IPS-15b (cell line): ENCODE data around the gene LY6G5C.
A peak's percentile ranks its signal among the peaks of the same experiment; 100 is the strongest.
"Not testable (repeated sequence)": the region's sequence is repeated elsewhere in the genome, so short reads cannot be mapped to it uniquely, and the experiment has no call there.

Experiments used
- H3K27me3 ChIP-seq: one replicate; pipeline ENCODE4 v1.6.1; 2013; ENCODE audit warnings: low read length; ENCODE audit not compliant: control insufficient read depth, insufficient read depth
- H3K36me3 ChIP-seq: one replicate; pipeline ENCODE4 v1.6.1; 2013; ENCODE audit warnings: low read length; ENCODE audit not compliant: control insufficient read depth, insufficient read depth
- H3K4me1 ChIP-seq: one replicate; pipeline ENCODE4 v1.6.1; 2013; ENCODE audit warnings: mild to moderate bottlenecking, low read length; ENCODE audit not compliant: control insufficient read depth, insufficient read depth
- H3K4me3 ChIP-seq: one replicate; pipeline ENCODE4 v1.5.1; 2013; ENCODE audit warnings: low read depth, low read length
- H3K9ac ChIP-seq: one replicate; pipeline ENCODE4 v1.6.1; 2013; ENCODE audit warnings: low read depth, mild to moderate bottlenecking, low read length
- H3K9me3 ChIP-seq: one replicate; pipeline ENCODE4 v1.6.1; 2013; ENCODE audit warnings: mild to moderate bottlenecking, low read length; ENCODE audit not compliant: control insufficient read depth, insufficient read depth

Gene LY6G5C

DNA sequence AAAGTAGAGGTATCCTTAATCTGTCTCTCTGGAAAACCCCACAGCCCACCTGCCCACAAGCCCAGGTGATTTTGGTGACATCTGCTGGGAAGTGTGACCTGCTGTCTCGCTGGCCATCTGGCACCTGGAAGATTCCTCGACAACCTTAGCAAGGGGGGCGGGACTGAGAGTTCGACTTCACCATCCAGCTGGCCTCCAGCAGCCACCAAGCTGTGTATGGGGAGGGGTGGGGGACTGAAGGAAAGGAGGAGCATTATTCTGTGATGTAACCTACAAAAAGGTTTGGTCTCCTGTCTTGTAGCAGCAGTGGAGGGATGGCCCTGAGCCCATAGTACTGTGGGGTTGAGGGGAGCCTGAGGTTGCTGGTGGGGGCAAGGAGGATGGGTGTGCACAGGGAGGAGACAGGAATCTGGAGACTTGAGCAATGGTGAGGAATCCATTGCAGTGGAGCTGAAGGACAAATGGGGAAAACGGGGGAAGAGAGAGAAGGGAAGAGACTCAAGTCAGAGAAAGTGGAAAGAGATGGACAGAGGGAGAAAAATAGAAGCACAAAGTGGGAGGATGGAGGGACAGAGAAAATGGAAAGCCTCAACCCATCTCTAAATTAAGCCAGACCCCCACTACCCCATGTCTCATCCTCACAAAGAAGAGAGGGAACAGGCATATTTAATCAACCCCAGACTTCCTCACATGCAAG, 29.8 kb upstream of the LY6G5C start:
- H3K4me3 ChIP-seq: no peak overlapping the region
- H3K27me3 ChIP-seq: no peaks in the 10 kb centered on the region
- H3K9ac ChIP-seq: no peak overlapping the region
- no peaks in the 10 kb centered on the region for H3K9me3 ChIP-seq
- peaks cover 12% of the 10 kb centered on the region for H3K4me1 ChIP-seq
- no peaks in the 10 kb centered on the region for H3K36me3 ChIP-seq

DNA sequence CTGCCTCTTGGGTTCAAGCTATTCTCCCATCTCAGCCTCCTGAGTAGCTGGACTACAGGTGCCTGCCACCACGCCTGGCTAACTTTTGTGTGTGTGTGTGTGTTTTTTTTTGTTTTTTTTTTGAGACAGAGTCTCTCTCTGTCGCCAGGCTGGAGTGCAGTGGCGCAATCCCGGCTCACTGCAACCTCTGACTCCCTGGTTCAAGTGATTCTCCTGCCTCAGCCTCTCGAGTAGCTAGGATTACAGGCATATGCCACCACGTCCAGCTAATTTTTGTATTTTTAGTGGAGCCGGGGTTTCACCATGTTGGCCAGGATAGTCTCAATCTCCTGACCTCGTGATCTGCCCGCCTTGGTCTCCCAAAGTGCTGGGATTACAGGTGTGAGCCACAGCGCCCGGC, 28.3 kb upstream of the LY6G5C start:
- H3K27me3 ChIP-seq, H3K9ac ChIP-seq, H3K4me1 ChIP-seq, H3K36me3 ChIP-seq, H3K9me3 ChIP-seq, H3K4me3 ChIP-seq: not testable (repeated sequence)

DNA sequence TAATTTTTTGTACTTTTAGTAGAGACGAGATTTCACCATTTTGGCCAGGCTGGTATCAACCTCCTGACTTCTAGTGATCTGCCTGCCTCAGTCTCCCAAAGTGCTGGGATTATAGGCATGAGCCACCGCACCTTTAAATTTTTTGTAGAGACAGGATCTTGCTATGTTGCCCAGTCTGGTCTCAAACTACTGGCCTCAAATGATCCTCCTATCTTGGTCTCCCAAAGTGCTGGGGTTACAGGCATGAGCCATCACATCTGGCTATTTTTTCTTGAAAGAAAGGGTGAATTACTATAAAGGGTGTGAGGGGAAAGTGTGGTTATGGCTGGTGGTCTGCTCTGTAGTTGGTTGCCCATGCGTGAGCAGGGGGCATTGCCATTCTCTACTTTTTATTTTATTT, 27.4 kb upstream of the LY6G5C start:
- Histone ChIP-seq H3K9me3 (no peaks in the 10 kb centered on the region), H3K27me3 (no peaks in the 10 kb centered on the region), H3K9ac (no peak overlapping the region), H3K4me1 (no peaks in the 10 kb centered on the region), H3K4me3 (no peak overlapping the region), H3K36me3 (no peaks in the 10 kb centered on the region)

DNA sequence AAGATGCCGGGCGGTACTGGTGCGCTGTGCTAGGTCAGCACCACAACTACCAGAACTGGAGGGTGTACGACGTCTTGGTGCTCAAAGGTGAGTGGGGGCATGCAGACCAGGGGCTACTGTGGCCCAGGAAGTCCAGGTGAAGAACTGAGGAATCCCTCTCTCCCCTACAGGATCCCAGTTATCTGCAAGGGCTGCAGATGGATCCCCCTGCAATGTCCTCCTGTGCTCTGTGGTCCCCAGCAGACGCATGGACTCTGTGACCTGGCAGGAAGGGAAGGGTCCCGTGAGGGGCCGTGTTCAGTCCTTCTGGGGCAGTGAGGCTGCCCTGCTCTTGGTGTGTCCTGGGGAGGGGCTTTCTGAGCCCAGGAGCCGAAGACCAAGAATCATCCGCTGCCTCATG, 26.8 kb upstream of the LY6G5C start:
- Histone ChIP-seq H3K4me3 (no peak overlapping the region), H3K9me3 (no peaks in the 10 kb centered on the region), H3K27me3 (no peaks in the 10 kb centered on the region), H3K9ac (no peak overlapping the region), H3K36me3 (no peaks in the 10 kb centered on the region), H3K4me1 (no peaks in the 10 kb centered on the region)

DNA sequence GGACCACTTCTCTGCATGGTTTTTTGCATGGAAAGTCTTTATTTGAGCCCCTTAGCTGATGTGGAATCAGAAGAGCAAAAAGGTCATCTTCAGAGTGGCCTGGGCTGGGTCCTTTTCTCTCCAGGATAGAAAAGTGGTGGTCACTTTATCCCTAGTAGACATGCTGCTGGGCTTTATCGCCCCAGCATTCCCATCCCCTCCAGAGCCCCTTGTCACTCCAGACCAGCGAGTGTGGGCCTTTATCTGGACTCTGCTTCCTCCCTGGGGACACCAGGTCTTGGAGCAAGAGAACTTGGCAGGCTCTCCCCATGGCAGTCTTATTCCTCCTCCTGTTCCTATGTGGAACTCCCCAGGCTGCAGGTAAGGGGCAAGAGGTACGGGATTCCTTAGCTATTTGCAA, 25.7 kb upstream of the LY6G5C start, which contains the start of gene LY6G6F:
Gene LY6G6F (plus strand): TSS at position 268 of the 400 bp plus-strand sequence. CDS start 41 bp downstream, at position 309.
- peaks cover 3% of the 10 kb centered on the region for H3K36me3 ChIP-seq
- peaks cover 2% of the 10 kb centered on the region for H3K4me1 ChIP-seq
- no peak within 1 kb of the TSS for H3K4me3 ChIP-seq
- H3K27me3 ChIP-seq: no peaks in the 10 kb centered on the region
- H3K9me3 ChIP-seq: no peaks in the 10 kb centered on the region
- no peak within 1 kb of the TSS for H3K9ac ChIP-seq

DNA sequence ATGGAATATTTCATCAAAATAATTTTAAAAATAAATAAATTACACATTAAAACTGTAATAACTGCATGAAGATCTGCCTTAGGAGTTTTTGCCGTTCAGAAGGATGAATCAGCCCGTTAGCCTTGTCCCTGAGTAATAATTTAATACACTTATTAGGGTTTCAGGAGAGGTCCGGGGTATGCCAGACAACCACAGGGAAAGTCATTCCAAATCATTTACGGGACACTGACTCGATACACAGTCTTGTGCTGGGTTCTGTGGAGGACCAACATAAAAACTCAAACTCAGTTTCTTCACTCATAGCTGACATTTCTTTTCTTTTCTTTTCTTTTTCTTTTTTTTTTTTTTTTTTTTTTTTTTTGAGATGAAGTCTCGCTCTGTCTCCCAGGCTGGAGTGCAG, 25.1 kb upstream of the LY6G5C start:
- peaks cover 3% of the 10 kb centered on the region for H3K36me3 ChIP-seq
- H3K4me1 ChIP-seq: peaks cover 2% of the 10 kb centered on the region
- no peak overlapping the region for H3K9ac ChIP-seq
- no peak overlapping the region for H3K4me3 ChIP-seq
- no peaks in the 10 kb centered on the region for H3K9me3 ChIP-seq
- no peaks in the 10 kb centered on the region for H3K27me3 ChIP-seq

DNA sequence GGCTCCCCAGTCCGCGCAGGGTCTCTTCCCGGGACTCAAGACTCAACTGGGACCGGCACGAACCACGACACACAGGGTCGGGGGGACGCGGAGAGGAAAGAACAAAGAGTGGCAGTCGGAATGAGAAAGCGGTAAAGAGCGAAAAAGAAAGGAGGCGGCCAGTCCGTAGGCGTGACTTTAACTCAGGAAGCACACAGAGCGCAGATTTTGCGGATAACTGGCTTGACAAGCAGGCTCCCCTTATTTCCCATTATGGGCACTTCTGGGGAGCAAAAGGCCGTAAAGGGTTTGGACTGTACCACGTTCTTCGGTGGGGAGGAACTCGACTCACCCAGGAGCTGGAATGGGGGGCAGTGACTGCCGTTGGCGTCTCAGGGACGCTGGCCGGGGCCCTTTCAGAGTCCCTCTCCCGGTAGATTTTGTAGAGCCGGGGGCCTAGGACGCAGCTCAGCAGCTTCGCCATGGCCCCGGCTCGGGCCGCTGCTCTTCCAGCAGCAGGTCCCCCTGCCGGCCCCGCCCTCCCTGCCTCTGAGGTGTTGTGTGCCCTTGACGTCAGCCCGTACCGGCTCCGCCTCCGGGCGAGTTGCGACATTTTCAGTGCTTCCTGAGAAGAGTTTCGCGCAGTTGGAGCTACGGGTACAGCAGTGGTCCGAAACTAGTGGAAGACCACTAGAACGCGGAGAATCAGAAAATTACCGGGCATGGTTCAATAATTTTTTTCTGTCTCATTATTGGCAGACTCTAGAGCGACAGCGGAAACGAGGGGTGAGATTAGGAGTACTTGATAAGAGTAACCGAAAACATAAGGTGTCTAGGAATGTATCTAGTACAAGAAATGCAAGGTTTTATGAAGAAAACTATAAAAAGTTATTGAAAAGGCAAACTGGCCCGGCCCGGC, 22.2 kb upstream of the LY6G5C start, which contains the start of gene ABHD16A:
Gene ABHD16A (minus strand): TSS at position 506 of the 898 bp plus-strand sequence. CDS start 43 bp downstream, at position 463.
- Histone ChIP-seq H3K36me3 (peaks cover 7% of the 10 kb centered on the region), H3K27me3 (no peaks in the 10 kb centered on the region), H3K4me1 (peaks cover 2% of the 10 kb centered on the region), H3K9me3 (no peaks in the 10 kb centered on the region), H3K9ac (peak within 1 kb of the TSS; percentile 90), H3K4me3 (peak within 1 kb of the TSS; percentile 95)

DNA sequence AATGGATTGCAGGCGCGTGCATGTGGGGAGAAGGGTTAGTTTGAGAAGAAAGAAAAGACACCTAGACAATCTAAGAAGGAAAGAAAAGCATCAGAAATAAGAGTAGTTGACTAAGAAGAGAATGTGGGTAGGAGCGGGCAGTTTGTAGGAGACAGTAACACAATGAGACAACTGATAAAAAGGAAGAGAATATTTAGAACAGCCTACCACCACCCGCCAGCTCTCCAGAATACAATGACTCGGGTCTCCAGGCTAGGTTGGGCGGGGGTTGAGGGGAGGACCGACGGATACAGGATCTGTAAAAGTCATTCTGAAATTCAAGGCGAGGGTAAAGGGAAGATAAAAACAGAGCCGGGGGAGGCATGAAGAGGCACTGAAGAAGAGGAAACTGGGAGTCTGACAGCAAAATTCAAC, 21.5 kb upstream of the LY6G5C start:
- Histone ChIP-seq H3K27me3 (no peaks in the 10 kb centered on the region), H3K4me3 (peak overlapping the region; percentile 95), H3K36me3 (peaks cover 7% of the 10 kb centered on the region), H3K9me3 (no peaks in the 10 kb centered on the region), H3K9ac (peak overlapping the region; percentile 90), H3K4me1 (peaks cover 2% of the 10 kb centered on the region)

DNA sequence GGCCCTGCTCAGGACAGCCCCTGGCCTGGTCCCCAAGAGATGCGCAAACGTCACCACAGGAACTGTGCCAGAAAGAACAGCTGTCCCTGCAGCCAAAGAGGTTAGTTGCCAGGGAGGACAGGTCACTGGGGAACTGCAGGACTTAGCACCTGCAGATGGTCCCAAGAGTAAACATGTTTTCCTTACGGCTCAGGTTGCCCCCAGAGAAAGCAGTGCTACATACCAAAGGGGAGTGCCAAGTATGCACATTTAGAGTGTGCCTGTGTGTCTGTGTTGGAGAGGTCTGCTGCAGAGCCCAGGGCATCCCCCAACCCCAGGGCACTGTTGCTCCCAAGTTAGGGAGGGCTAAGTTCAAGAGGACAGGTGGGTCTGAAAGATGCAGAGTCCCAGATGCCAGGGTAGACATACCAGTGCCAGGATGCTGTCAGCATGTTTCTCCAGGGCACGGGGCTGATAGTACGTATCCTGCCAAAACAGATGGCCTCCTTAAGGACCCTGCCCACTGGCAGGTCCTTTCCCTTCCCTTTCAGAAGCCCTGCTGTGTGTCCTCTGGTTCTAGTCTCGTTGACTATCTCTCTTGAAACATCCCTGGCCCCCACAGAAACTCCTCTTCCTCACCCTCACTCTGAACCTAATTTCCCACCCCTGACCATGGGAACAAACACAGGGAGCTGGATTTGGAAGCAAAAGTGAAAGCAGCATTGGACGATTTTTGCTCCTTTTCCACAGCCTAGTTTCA, 21.0 kb upstream of the LY6G5C start:
- Histone ChIP-seq H3K9me3 (no peaks in the 10 kb centered on the region), H3K27me3 (no peaks in the 10 kb centered on the region), H3K4me1 (peaks cover 2% of the 10 kb centered on the region), H3K4me3 (peak overlapping the region; percentile 95), H3K9ac (peak overlapping the region; percentile 90), H3K36me3 (peaks cover 9% of the 10 kb centered on the region)

DNA sequence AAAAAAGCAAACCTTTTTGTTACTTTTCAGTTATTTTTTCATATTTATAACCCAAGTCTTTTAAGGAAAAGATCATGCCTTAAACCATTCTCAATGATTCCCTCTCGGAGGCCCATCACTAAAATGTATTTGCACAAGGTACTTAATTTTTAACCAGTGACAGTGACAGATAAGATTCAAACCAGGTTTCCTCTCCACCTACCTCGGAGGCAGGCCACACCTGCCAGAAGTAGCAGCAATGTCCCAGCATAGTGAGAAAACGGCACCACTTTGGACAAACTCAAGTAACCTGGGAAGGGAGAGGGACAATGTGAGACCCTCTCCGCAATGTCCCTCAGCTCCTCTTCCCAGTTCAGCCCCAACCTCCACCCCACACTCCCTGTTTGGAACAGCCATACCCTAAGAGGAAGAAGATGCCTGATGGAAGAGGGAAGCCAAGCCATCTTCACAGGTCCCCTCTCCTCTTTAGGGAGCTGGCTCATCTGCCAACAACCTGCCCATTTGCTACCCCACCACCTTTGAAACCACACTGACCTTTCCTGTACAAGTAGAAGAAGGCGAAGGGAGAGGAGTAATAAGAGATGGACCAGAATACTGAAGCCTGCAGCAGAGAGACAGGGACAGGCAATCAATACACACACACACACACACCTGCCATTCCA, 20.0 kb upstream of the LY6G5C start:
- H3K4me3 ChIP-seq: no peak overlapping the region
- no peak overlapping the region for H3K9ac ChIP-seq

DNA sequence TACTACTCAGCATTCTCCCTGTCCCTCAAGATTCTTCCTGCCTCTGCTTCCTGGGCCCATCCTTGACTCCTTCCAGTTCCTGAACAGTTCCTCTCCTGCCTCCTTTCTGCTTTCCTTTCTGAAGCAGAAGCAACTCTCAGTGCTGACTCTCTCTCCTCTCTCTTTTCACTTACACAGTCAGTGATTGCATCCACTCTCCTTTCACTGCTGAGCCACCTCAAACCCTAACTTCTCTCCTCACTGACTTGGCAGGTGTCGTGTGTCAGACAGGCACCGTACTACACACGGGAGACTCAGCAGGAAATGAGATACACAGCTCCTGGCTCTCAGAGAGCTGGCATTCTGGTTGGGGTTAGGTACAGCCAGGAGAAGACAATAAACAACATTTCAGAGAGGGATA, 16.7 kb upstream of the LY6G5C start:
- Histone ChIP-seq H3K9me3 (no peaks in the 10 kb centered on the region), H3K9ac (no peak overlapping the region), H3K4me1 (peaks cover 2% of the 10 kb centered on the region), H3K4me3 (no peak overlapping the region), H3K36me3 (peaks cover 16% of the 10 kb centered on the region), H3K27me3 (no peaks in the 10 kb centered on the region)

More for the DNA sequence above, 20.0 kb upstream of the LY6G5C start:
- Histone ChIP-seq H3K36me3 (peaks cover 12% of the 10 kb centered on the region), H3K27me3 (no peaks in the 10 kb centered on the region), H3K4me1 (peaks cover 2% of the 10 kb centered on the region), H3K9me3 (no peaks in the 10 kb centered on the region)
